RKO (cell line): Measurements from ENCODE around the gene DUOXA2.

Experiments used
- DNase-seq: peaks from one replicate; pipeline ENCODE4 v3.0.0-alpha.2; 2016; ENCODE audit warnings: low spot score

Gene DUOXA2

GRCh38 chr15:45162771-45163507 lies 48.8 kb downstream of the DUOXA2 start:
- peak; percentile 83 for DNase-seq

- DNase-seq = no peak
These were observed 49.4 kb downstream of the DUOXA2 start for GRCh38 chr15:45163508-45163856.

GRCh38 chr15:45164914-45165313 lies 50.8 kb downstream of the DUOXA2 start:
- no peak for DNase-seq

GRCh38 chr15:45165536-45165935 lies 51.4 kb downstream of the DUOXA2 start:
- DNase-seq = no peak

- DNase-seq = peak; percentile 90
These were observed 52.9 kb downstream of the DUOXA2 start for GRCh38 chr15:45166834-45167630.

- DNase-seq = no peak
These were observed 53.6 kb downstream of the DUOXA2 start for GRCh38 chr15:45167631-45168205.
